IMR-90 (cell line): ENCODE results near the gene VILL. TPM values are rescaled to one million over a fixed set of nuclear protein-coding genes. Genes with fewer than 3 reads are reported as not detected.

Experiments
- ATAC-seq: fragments of 200-7000 bp; cut with Tn5 transposase; 2 replicates; pipeline ENCODE4 v1.9.1; 2020; ENCODE audit warnings: low read depth, mild to moderate bottlenecking, moderate library complexity
- BruUV-seq: library from RNA; stranded (reverse); fragments of 400-500 nt; replicated peaks from 2 replicates; lab custom pipeline; 2021; lab: Mats Ljungman, UMichigan
- CTCF ChIA-PET: fragments of 300-600 bp; formaldehyde crosslinking; extraction: SDS; loops from one replicate; lab custom pipeline; 2021; ENCODE audit warnings: antibody characterized with exemption; lab: Yijun Ruan, JAX
- POLR2A ChIA-PET: fragments of 300-600 bp; sonication (Branson Sonifier 250); formaldehyde crosslinking; loops from one replicate; lab custom pipeline; 2022; ENCODE audit warnings: antibody characterized with exemption; ENCODE audit not compliant: unreplicated experiment; lab: Charles Lee
- DNase-seq: peaks from one replicate; pipeline ENCODE4 v3.0.0; 2013
- H2AFZ ChIP-seq: replicated peaks from 2 replicates; pipeline ENCODE3; 2013; ENCODE audit warnings: low read length, mild to moderate bottlenecking; ENCODE audit not compliant: poor library complexity
- H2AK5ac ChIP-seq: 2 replicates; pipeline ENCODE4 v1.6.1; 2013; ENCODE audit warnings: low read depth, low read length, inconsistent platforms
- H2AK9ac ChIP-seq: replicated peaks from 2 replicates; pipeline ENCODE3; 2013; ENCODE audit warnings: mild to moderate bottlenecking, low read depth, low read length, moderate library complexity; ENCODE audit not compliant: poor library complexity
- H2BK120ac ChIP-seq: 2 replicates; pipeline ENCODE4 v1.6.1; 2013; ENCODE audit warnings: low read depth, low read length, inconsistent platforms
- H2BK15ac ChIP-seq: 3 replicates; pipeline ENCODE4 v1.6.1; 2013; ENCODE audit warnings: low read depth, low read length, inconsistent platforms
- H2BK20ac ChIP-seq: 2 replicates; pipeline ENCODE4 v1.6.1; 2013; ENCODE audit warnings: low read depth, mild to moderate bottlenecking, inconsistent platforms, low read length, moderate library complexity
- H2BK5ac ChIP-seq: 2 replicates; pipeline ENCODE4 v1.6.1; 2013; ENCODE audit warnings: mild to moderate bottlenecking, low read depth, low read length, inconsistent platforms; ENCODE audit not compliant: poor library complexity, severe bottlenecking
- H3K14ac ChIP-seq: replicated peaks from 2 replicates; pipeline ENCODE4 v1.6.1; 2013; ENCODE audit warnings: low read depth, low read length, inconsistent platforms
- H3K18ac ChIP-seq: 2 replicates; pipeline ENCODE4 v1.6.1; 2013; ENCODE audit warnings: low read depth, low read length, control low read depth
- H3K23ac ChIP-seq: 2 replicates; pipeline ENCODE4 v1.6.1; 2013; ENCODE audit warnings: low read depth, low read length, inconsistent platforms
- H3K27ac ChIP-seq: 2 replicates; pipeline ENCODE4 v1.5.1; 2013; ENCODE audit warnings: mild to moderate bottlenecking, control low read depth, low read length; ENCODE audit not compliant: insufficient read depth
- H3K27me3 ChIP-seq: 2 replicates; pipeline ENCODE4 v1.6.1; 2013; ENCODE audit warnings: low read length; ENCODE audit not compliant: control insufficient read depth, insufficient read depth
- H3K36me3 ChIP-seq: 2 replicates; pipeline ENCODE4 v1.6.1; 2013; ENCODE audit warnings: low read length, mixed read lengths; ENCODE audit not compliant: control insufficient read depth, insufficient read depth
- H3K4ac ChIP-seq: 2 replicates; pipeline ENCODE4 v1.6.1; 2013; ENCODE audit warnings: low read depth, low read length, inconsistent platforms
- H3K4me1 ChIP-seq: 2 replicates; pipeline ENCODE4 v1.6.1; 2013; ENCODE audit warnings: low read length, mixed read lengths; ENCODE audit not compliant: control insufficient read depth, insufficient read depth
- H3K4me2 ChIP-seq: 2 replicates; pipeline ENCODE4 v1.6.1; 2013; ENCODE audit warnings: low read depth, mild to moderate bottlenecking, control low read depth, low read length, moderate library complexity
- H3K4me3 ChIP-seq: 2 replicates; pipeline ENCODE4 v1.5.1; 2013; ENCODE audit warnings: low read depth, mild to moderate bottlenecking, control low read depth, low read length, moderate library complexity; ENCODE audit not compliant: insufficient read depth
- H3K56ac ChIP-seq: 2 replicates; pipeline ENCODE4 v1.6.1; 2013; ENCODE audit warnings: low read length, inconsistent platforms; ENCODE audit not compliant: insufficient read depth; ENCODE audit errors: extremely low read depth
- H3K79me1 ChIP-seq, 2 experiments: 2 replicates each; pipeline ENCODE4 v1.6.1; 2013; ENCODE audit warnings: low read length in 2 of 2, inconsistent platforms in 1 of 2, low read depth in 1 of 2
- H3K9ac ChIP-seq: 2 replicates; pipeline ENCODE4 v1.6.1; 2013; ENCODE audit warnings: low read depth, low read length, control low read depth
- H3K9me1 ChIP-seq: 2 replicates; pipeline ENCODE4 v1.6.1; 2013; ENCODE audit warnings: low read length, inconsistent platforms; ENCODE audit not compliant: insufficient read depth
- H3K9me3 ChIP-seq: 2 replicates; pipeline ENCODE4 v1.6.1; 2013; ENCODE audit warnings: low read length; ENCODE audit not compliant: control insufficient read depth, insufficient read depth
- H4K20me1 ChIP-seq: 2 replicates; pipeline ENCODE4 v1.6.1; 2013; ENCODE audit warnings: low read length, inconsistent platforms; ENCODE audit not compliant: insufficient read depth
- H4K5ac ChIP-seq: 2 replicates; pipeline ENCODE4 v1.6.1; 2013; ENCODE audit warnings: mild to moderate bottlenecking, low read depth, low read length, control low read depth
- H4K8ac ChIP-seq, 2 experiments: 2 replicates each; pipeline ENCODE4 v1.6.1; 2013; ENCODE audit warnings: low read depth in 2 of 2, low read length in 2 of 2, control low read depth in 1 of 2, inconsistent platforms in 1 of 2
- H4K91ac ChIP-seq: 2 replicates; pipeline ENCODE4 v1.6.1; 2013; ENCODE audit warnings: low read depth, low read length, inconsistent platforms; ENCODE audit not compliant: insufficient read depth
- CEBPB ChIP-seq: IDR thresholded peaks from 2 replicates; pipeline ENCODE4 v1.6.1; 2012; ENCODE audit warnings: low read depth, low read length, improper control_type of control experiment
- CHD1 ChIP-seq: IDR thresholded peaks from 2 replicates; pipeline ENCODE4 v1.6.1; 2012; ENCODE audit warnings: low read depth, low read length, improper control_type of control experiment
- FOS ChIP-seq: fragments of 150-350 bp; IDR thresholded peaks from 2 replicates; pipeline ENCODE4 v1.6.1; 2016; ENCODE audit warnings: low read depth, low read length
- MAZ ChIP-seq: IDR thresholded peaks from 2 replicates; pipeline ENCODE4 v1.6.1; 2012; ENCODE audit warnings: low read depth, mild to moderate bottlenecking, low read length, improper control_type of control experiment, moderate library complexity, borderline replicate concordance
- NFE2L2 ChIP-seq: fragments of 150-350 bp; IDR thresholded peaks from 2 replicates; pipeline ENCODE4 v1.6.1; 2016; ENCODE audit warnings: low read depth, mild to moderate bottlenecking, low read length
- POLR2A ChIP-seq: IDR thresholded peaks from 2 replicates; pipeline ENCODE4 v1.6.1; 2012; ENCODE audit warnings: mild to moderate bottlenecking, low read depth, low read length
- RFX5 ChIP-seq: IDR thresholded peaks from 2 replicates; pipeline ENCODE4 v1.8.0; 2012; ENCODE audit warnings: low read depth, mild to moderate bottlenecking, low read length, moderate library complexity
- SMC3 ChIP-seq: fragments of 150-350 bp; IDR thresholded peaks from 2 replicates; pipeline ENCODE4 v1.6.1; 2016; ENCODE audit warnings: low read depth, mild to moderate bottlenecking, antibody characterized with exemption, low read length, moderate library complexity
- USF2 ChIP-seq: fragments of 150-350 bp; IDR thresholded peaks from 2 replicates; pipeline ENCODE4 v1.6.1; 2017; ENCODE audit warnings: mild to moderate bottlenecking, antibody characterized with exemption, low read length, low read depth
- WGBS, 2 experiments: methylation state at CpG; one replicate each; pipeline versions ENCODE4 v1.1.5 to v1.1.7; 2013; ENCODE audit warnings: missing lambda C conversion rate in 2 of 2; ENCODE audit not compliant: insufficient read length in 1 of 2; ENCODE audit errors: extremely low coverage in 2 of 2; 5-methylcytosine and 5-hydroxymethylcytosine counted together
- dilution Hi-C: fragments of 300-500 bp; cut with HindIII; formaldehyde crosslinking; loops from one replicate; pipeline ENCODE4 v1.14.3; 2018; ENCODE audit warnings: low sequenced_read_pairs; ENCODE audit not compliant: unreplicated experiment
- in situ Hi-C: fragments of 300-500 bp; cut with MboI; formaldehyde crosslinking; loops from 3 replicates; pipeline ENCODE4 v1.14.3; 2019; ENCODE audit warnings: low sequenced_read_pairs, inconsistent platforms, mixed read lengths
- intact Hi-C: fragments of 100-400 bp; cut with micrococcal nuclease; formaldehyde crosslinking; loops from 2 replicates; pipeline ENCODE4 v1.10.0; 2022
- polyA plus RNA-seq, 3 experiments: library from polyadenylated mRNA; depleted of rRNA; stranded (reverse); fragments of >200 nt; gene quantifications; 2 replicates each; pipeline ENCODE4 v1.2.3, GENCODE V29; 2012; ENCODE audit warnings: low replicate concordance in 1 of 3
- total RNA-seq: library from RNA; depleted of rRNA; stranded (reverse); fragments of >200 nt; gene quantifications from 2 replicates; pipeline ENCODE4 v1.2.3, GENCODE V29; 2012

VILL gene
- total and polyA plus RNA-seq, 2 of the 4 experiments (the other 2 are of a cell fraction) = 2.3 to 4.7 TPM

DNA sequence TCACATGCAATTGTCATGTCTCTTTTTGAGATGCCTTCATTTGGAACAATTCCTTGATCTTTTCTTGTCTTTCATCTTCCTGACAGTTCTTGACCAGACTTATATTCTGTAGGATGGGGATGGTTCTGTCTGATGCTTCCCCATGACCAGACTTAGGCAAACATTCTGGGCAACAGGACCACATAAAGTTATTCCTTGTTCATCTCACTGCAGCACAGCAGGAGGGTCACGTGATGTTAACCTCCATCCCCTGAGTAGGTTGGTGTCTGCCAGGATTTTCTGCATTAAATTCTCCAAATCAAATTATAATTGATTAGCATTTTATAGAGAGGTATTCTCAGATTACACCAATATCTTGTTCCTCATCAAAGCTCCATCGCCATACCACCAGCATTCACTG, 56.2 kb downstream of the VILL start:
- dilution Hi-C loops (no loop called here), in situ Hi-C loops (no loop called here), intact Hi-C loops (no loop called here)
- no peak overlapping the region for H2AK9ac ChIP-seq
- H3K4ac ChIP-seq = no peak overlapping the region
- H2BK15ac ChIP-seq = no peak overlapping the region
- H2BK5ac ChIP-seq = no peak overlapping the region
- H3K79me1 ChIP-seq = no peaks in the 10 kb centered on the region
- no peak overlapping the region for H4K91ac ChIP-seq
- no peak overlapping the region for H3K18ac ChIP-seq
- no peaks in the 10 kb centered on the region for H3K9me1 ChIP-seq
- POLR2A ChIA-PET = no interaction called here
- no peaks in the 10 kb centered on the region for H3K36me3 ChIP-seq
- H2BK20ac ChIP-seq = no peak overlapping the region
- H3K14ac ChIP-seq = no peak overlapping the region
- CTCF ChIA-PET = no interaction called here
- H2AK5ac ChIP-seq = no peak overlapping the region
- H3K4me1 ChIP-seq = no peaks in the 10 kb centered on the region
- no peak overlapping the region for H2BK120ac ChIP-seq
- WGBS, 2 experiments = no CpG with 5 or more reads among the region's 2 CpGs
- no peak overlapping the region for H4K8ac ChIP-seq
- no peaks in the 10 kb centered on the region for H3K9me3 ChIP-seq
- no peak overlapping the region for H3K56ac ChIP-seq
- no peak overlapping the region for H3K23ac ChIP-seq
- H2AFZ ChIP-seq = no peak overlapping the region
- H3K9ac ChIP-seq = no peak overlapping the region
- no peak overlapping the region for H3K4me2 ChIP-seq
- ATAC-seq (no peak), DNase-seq (no peak)
- peaks cover 13% of the 10 kb centered on the region for H3K27me3 ChIP-seq
- no peak overlapping the region for H4K5ac ChIP-seq
- H4K20me1 ChIP-seq = no peaks in the 10 kb centered on the region
- no peak overlapping the region for H3K27ac ChIP-seq
- TF ChIP-seq SMC3 (no peak), RFX5 (no peak), POLR2A (no peak), CHD1 (no peak), NFE2L2 (no peak), USF2 (no peak), CEBPB (no peak), FOS (no peak), MAZ (no peak)
- no TSS peak for BruUV-seq
- no peak overlapping the region for H3K4me3 ChIP-seq
